HUES6 (cell line): Measurements from ENCODE around the gene HM13.
"Not testable (repeated sequence)": the region's sequence is repeated elsewhere in the genome, so short reads cannot be mapped to it uniquely, and the experiment has no call there.

ENCODE experiments used
- H3K27ac ChIP-seq: 2 replicates; pipeline ENCODE4 v1.7.0; 2013; ENCODE audit warnings: low read depth, mild to moderate bottlenecking, low read length, inconsistent platforms
- H3K27me3 ChIP-seq: 2 replicates; pipeline ENCODE4 v1.6.1; 2013; ENCODE audit warnings: low read length; ENCODE audit not compliant: control insufficient read depth, insufficient read depth
- H3K36me3 ChIP-seq: 2 replicates; pipeline ENCODE4 v1.6.1; 2013; ENCODE audit warnings: low read length; ENCODE audit not compliant: control insufficient read depth, insufficient read depth
- H3K4me1 ChIP-seq: 2 replicates; pipeline ENCODE4 v1.6.1; 2013; ENCODE audit warnings: low read length; ENCODE audit not compliant: control insufficient read depth, insufficient read depth
- H3K4me3 ChIP-seq: 2 replicates; pipeline ENCODE4 v1.5.1; 2013; ENCODE audit warnings: low read depth, low read length
- H3K9ac ChIP-seq: one replicate; pipeline ENCODE4 v1.6.1; 2013; ENCODE audit warnings: mild to moderate bottlenecking, low read length
- H3K9me3 ChIP-seq: 2 replicates; pipeline ENCODE4 v1.6.1; 2013; ENCODE audit warnings: low read depth, low read length; ENCODE audit not compliant: control insufficient read depth, insufficient read depth

Gene HM13

DNA sequence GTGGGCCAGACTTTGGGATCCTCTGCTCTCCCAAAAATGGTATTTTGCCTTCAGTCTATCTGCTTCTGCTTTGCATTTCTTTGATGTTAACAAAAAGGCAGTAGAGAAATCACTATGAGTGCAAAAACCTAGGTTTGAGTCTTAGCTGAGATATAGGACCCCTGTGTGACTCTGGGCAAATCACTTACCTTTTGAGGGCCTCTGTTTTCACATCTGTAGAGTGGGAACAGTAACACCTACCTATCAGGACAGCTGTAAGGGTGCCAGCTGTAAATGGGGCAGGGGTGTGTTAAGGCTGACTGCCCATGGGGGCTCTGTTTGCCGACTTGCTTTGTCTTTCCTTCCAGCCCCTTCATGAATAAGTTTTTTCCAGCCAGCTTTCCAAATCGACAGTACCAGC lies 30.4 kb downstream of the HM13 start:
- no peak overlapping the region for H3K4me3 ChIP-seq
- no peaks in the 10 kb centered on the region for H3K9me3 ChIP-seq
- H3K27me3 ChIP-seq = no peaks in the 10 kb centered on the region
- H3K27ac ChIP-seq = no peak overlapping the region
- peaks cover 8% of the 10 kb centered on the region; the same call in 1 of the 2 replicates for H3K4me1 ChIP-seq
- H3K9ac ChIP-seq = no peak overlapping the region
- H3K36me3 ChIP-seq = peaks cover 77% of the 10 kb centered on the region

DNA sequence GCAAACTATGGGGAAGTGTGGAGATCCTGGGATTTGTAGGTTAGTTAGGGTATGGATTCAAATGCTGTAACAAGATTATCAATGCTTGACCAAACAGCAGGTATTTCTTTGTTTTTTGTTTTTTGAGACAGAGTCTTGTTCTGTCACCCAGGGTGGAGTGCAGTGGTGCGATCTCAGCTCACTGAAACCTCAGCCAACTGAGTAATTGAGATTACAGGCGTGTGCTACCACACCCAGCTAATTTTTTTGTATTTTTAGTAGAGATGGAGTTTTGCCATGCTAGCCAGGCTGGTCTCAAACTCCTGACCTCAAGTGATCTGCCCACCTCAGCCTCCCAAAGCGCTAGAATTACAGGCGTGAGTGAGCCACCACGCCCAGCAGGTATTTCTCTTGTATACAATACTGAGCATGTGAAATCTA lies 31.4 kb downstream of the HM13 start:
- not testable (repeated sequence) for H3K27me3 ChIP-seq, H3K4me3 ChIP-seq, H3K9me3 ChIP-seq, H3K9ac ChIP-seq, H3K27ac ChIP-seq, H3K4me1 ChIP-seq
- H3K36me3 ChIP-seq = peaks cover 77% of the 10 kb centered on the region

DNA sequence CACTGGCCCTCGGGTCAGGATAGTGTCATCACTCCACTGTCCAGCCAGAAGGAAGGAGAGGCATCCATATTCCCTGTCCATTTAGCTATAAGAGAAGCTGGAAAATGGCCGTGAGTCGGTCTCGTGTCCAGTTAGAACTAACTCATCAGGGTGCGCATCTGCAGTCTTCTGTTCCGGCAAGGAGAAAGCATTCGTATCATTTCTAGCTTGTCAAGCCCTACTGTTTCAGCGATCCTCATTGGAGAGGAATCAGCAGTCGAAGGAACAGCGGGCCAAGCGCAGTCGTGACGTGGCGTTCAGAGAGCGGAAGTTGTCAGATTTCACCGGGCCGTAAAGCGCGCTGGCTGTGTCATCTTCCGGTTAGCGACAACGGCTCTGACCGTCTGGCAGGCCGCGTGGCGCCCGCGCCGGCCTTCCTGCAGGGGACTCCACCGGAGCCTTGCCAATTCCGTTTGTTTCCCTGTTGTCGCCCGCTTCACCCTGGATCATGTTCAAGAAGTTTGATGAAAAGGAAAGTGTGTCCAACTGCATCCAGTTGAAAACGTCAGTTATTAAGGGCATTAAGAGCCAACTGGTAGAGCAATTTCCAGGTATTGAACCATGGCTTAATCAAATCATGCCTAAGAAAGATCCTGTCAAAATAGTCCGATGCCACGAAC lies 32.9 kb downstream of the HM13 start:
- Histone ChIP-seq H3K27ac (peak overlapping the region; percentile 14; the same call in 1 of the 2 replicates), H3K27me3 (no peaks in the 10 kb centered on the region), H3K9ac (peak overlapping the region; percentile 89), H3K4me3 (peak overlapping the region; percentile 61), H3K9me3 (no peaks in the 10 kb centered on the region), H3K36me3 (peaks cover 83% of the 10 kb centered on the region), H3K4me1 (peaks cover 8% of the 10 kb centered on the region; the same call in 1 of the 2 replicates)

DNA sequence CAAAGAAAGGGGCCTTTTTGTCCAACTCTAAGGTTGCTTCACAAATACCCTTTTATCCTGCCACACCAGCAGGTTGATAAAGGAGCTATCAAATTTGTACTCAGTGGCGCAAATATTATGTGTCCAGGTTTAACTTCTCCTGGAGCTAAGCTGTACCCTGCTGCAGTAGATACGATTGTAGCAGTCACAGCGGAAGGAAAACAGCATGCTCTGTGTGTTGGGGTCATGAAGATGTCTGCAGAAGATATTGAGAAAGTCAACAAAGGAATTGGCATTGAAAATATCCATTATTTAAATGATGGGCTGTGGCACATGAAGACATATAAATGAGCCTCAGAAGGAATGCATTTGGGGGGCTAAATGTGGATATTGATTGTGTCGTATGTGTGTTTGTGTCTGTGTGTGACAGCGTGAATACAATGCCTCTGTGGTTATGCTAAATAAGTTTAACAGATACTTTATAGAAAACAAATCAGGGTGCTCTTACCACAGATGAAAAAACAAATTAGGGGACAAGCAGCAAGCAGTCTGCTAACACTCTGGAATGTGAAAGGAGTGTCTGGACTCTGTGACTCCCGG lies 33.6 kb downstream of the HM13 start:
- H3K27ac ChIP-seq = peak overlapping the region; percentile 14; the same call in 1 of the 2 replicates
- H3K36me3 ChIP-seq = peaks cover 83% of the 10 kb centered on the region
- H3K4me3 ChIP-seq = peak overlapping the region; percentile 61
- peak overlapping the region; percentile 89 for H3K9ac ChIP-seq
- peaks cover 8% of the 10 kb centered on the region; the same call in 1 of the 2 replicates for H3K4me1 ChIP-seq
- no peaks in the 10 kb centered on the region for H3K27me3 ChIP-seq
- no peaks in the 10 kb centered on the region for H3K9me3 ChIP-seq

DNA sequence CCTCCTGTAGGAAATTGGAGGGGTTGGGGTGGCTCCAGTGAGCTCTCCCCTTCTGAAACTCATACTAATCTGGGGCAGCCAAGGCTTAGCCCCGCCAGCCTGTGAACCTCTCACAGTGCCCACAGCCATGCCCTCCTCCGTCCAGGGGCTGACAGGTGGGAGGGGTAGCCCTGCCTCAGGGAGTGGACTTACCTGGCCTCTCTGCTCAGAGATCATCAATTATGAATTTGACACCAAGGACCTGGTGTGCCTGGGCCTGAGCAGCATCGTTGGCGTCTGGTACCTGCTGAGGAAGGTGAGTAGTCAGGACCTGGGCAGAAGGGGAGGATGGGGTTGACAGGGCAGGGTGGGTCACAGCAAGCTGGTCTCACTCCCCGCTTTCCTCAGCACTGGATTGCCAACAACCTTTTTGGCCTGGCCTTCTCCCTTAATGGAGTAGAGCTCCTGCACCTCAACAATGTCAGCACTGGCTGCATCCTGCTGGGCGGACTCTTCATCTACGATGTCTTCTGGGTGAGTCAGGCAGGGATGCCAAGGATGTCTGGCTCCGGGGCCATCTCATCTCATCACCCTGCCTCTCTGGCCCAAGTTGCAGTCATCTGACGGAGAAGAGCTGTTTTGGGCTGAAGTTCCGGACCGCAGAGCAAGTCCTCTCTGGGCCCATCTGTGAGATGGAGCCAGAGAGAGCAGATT lies 34.7 kb downstream of the HM13 start:
- Histone ChIP-seq H3K4me3 (no peak overlapping the region), H3K9ac (no peak overlapping the region), H3K27ac (no peak overlapping the region), H3K4me1 (peaks cover 6% of the 10 kb centered on the region; the same call in 1 of the 2 replicates), H3K36me3 (peaks cover 87% of the 10 kb centered on the region), H3K9me3 (no peaks in the 10 kb centered on the region), H3K27me3 (no peaks in the 10 kb centered on the region)

DNA sequence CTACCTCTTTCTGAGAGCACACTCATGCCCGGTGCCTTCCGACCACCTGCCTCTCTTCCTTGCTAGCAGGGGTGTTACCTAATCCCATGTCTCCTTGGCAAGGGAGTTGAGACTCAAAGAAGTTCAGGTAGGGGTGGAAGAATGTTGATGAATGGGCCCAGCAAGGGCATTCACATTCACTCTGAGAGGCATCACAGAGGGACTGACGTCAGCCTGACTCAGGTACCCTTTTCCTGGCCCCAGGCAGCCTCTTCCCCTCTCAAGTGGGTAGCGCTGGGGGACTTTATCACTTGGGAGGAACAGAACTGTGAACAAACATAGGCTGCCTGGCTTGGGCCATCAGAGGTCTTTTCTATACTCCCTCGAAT lies 35.3 kb downstream of the HM13 start:
- Histone ChIP-seq H3K9me3 (no peaks in the 10 kb centered on the region), H3K27ac (no peak overlapping the region), H3K36me3 (peaks cover 84% of the 10 kb centered on the region), H3K4me3 (no peak overlapping the region), H3K4me1 (peaks cover under 1% of the 10 kb centered on the region; the same call in 1 of the 2 replicates), H3K27me3 (no peaks in the 10 kb centered on the region), H3K9ac (no peak overlapping the region)

DNA sequence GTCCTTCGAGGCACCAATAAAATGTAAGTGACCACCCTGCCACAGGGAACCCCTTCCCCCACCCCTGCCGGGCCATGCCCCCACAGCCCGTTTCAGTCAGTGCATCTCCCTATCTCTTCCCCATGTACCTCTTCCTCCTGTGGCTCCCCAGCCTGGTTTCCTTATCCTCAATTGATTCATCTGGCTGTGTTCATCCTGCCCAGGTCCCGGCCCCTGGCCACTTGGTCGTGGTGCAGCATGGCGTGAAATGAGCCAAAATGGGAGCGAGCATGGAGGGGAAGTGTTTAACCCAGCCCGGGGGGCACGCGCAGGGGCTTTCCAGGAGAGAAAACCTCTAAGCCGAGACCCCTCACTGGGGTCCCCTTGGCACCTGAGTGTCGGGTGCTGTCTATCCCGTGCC lies 35.9 kb downstream of the HM13 start:
- H3K9ac ChIP-seq = no peak overlapping the region
- H3K9me3 ChIP-seq = no peaks in the 10 kb centered on the region
- no peaks in the 10 kb centered on the region for H3K27me3 ChIP-seq
- H3K36me3 ChIP-seq = peaks cover 85% of the 10 kb centered on the region
- no peaks in the 10 kb centered on the region for H3K4me1 ChIP-seq
- H3K4me3 ChIP-seq = no peak overlapping the region
- H3K27ac ChIP-seq = no peak overlapping the region

DNA sequence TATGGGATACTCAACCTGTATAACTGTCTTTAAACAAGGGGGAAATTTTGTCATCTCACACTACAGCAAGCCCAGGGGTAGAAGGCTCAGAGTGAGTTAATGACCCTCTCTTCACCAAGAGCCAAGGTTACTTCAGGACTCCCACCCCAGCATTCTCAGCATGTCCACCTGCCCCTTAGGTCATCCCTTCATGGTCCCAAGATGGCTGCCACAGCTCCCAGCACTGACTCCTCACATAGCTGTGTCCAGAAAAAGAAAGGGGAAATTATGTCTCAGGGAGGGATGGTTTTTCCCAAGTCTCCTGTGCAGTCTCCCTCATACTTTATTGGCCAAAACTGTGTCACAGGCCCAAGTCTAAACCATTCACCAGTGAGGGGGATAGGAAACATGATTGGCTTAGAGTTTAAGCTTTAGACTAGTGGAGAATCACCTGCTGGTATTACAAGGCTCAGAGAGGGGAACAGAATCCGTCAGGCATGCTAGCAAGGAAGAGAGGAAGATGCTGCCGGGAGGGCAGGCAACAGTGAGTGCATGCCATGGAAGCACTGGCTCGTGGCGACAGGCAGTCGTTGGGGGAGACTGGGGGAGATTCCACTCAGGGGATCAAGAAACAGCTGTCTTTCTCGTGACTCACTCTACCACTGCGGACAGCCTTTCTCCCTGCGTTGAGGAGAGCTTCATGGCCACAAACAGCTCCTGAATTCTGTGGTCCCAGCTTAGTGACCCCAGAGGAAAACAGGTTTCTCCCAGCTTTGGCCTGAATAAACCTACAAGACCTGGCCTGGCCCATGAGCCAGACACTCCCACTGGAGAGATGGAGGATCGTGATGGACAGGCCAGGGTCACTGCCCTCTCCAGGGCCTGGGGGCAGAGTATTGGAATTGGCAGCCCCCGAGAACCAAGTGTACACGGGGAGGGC lies 37.2 kb downstream of the HM13 start:
- no peak overlapping the region for H3K9ac ChIP-seq
- no peaks in the 10 kb centered on the region for H3K9me3 ChIP-seq
- H3K36me3 ChIP-seq = peaks cover 86% of the 10 kb centered on the region
- H3K27me3 ChIP-seq = no peaks in the 10 kb centered on the region
- no peak overlapping the region for H3K4me3 ChIP-seq
- no peaks in the 10 kb centered on the region for H3K4me1 ChIP-seq
- no peak overlapping the region for H3K27ac ChIP-seq

DNA sequence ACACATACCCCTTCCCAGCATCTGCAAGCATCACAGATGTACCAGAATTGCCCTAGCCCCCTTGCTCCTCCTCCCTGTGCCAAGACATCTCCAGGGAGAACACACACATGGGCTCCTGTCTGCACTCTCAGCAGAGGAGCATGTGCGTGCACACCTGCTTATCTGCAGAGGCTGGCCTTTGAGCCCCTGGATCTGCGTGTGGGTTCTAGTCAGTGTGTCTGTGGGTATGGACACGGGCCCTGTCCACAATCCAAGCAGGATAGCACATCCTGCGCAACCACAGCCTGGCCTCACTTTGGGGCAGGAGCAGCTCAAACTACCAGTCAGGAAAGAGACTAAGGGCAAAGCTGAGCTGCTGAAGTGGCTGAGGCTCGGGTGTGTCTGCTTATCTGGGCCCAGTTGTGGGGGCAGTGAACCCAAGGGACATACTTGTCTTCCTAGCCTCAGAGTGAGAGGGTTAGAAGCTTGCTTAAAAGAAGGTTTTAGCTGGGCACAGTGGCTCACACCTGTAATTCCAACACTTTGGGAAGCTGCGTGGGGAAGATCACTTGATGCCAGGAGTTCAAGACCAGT lies 41.0 kb downstream of the HM13 start:
- H3K27me3 ChIP-seq = no peaks in the 10 kb centered on the region
- no peak overlapping the region for H3K4me3 ChIP-seq
- no peak overlapping the region for H3K27ac ChIP-seq
- H3K36me3 ChIP-seq = peaks cover 77% of the 10 kb centered on the region
- H3K9me3 ChIP-seq = no peaks in the 10 kb centered on the region
- H3K4me1 ChIP-seq = peaks cover 5% of the 10 kb centered on the region
- no peak overlapping the region for H3K9ac ChIP-seq

DNA sequence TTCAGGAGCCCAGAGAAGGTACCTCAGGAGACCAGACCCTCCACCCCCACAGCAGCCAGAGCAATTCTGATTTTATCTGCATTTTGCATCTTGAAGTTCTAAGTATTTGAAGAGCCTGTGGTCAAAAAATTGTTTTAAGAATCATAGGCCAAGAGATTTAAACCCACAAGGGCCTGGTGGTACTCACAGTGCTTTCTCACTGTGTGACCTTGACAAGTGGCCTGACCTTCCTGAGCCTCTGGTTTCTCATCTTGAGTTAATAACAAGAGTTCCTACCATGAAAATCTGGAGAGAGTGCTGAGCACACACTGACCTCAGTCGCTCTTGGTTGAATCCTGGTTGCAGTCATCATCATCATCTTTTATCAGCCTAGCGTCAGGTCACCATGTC lies 45.5 kb downstream of the HM13 start:
- Histone ChIP-seq H3K4me1 (peaks cover 11% of the 10 kb centered on the region), H3K27me3 (no peaks in the 10 kb centered on the region), H3K4me3 (no peak overlapping the region), H3K9ac (peak overlapping the region; percentile 49), H3K36me3 (peaks cover 78% of the 10 kb centered on the region), H3K9me3 (no peaks in the 10 kb centered on the region), H3K27ac (no peak overlapping the region; the same call in 1 of the 2 replicates)
